Upper lobe of left lung (tissue), 4 donors: ENCODE measurements around the gene WDR44.

Source experiments
- CTCF ChIP-seq, 6 experiments: fragments of 450-650 bp in 4 of 6; fragments of 200-600 bp in 2 of 6; sonication (generic) in 2 of 6; IDR thresholded peaks; one replicate each; pipeline ENCODE4 v1.5.1; 2016 to 2019; ENCODE audit warnings: antibody characterized with exemption in 6 of 6
- POLR2AphosphoS5 ChIP-seq, 2 donors: sonication (generic); formaldehyde crosslinking; IDR thresholded peaks; one replicate each; pipeline ENCODE4 v1.5.1; 2017; ENCODE audit warnings: antibody characterized with exemption in 2 of 2

- TF ChIP-seq POLR2AphosphoS5 (IDR thresholded peaks at IDR 0.05) = no peak
- TF ChIP-seq CTCF (IDR thresholded peaks at IDR 0.05) = no peak
Observed at GRCh38 chrX:118383120-118383519, 37.2 kb downstream of the WDR44 start.
